Measurements from ENCODE around the gene AP1B1.
A peak's percentile ranks its signal among the peaks of the same experiment; 100 is the strongest.
"Not testable (repeated sequence)": the region's sequence is repeated elsewhere in the genome, so short reads cannot be mapped to it uniquely, and the experiment has no call there.

AP1B1 gene

GRCh38 chr22:29387921-29388758, at the start of gene AP1B1:
Gene AP1B1, minus strand, starts transcription at chr22:29388570. Its CDS starts 21,327 bp downstream, at chr22:29367243.
- DNase-seq, result peak; percentile 94

GRCh38 chr22:29435236-29436136, 47.1 kb upstream of the AP1B1 start:
- no peak for DNase-seq

- no peak for DNase-seq
Measured at GRCh38 chr22:29434288-29434687, 45.9 kb upstream of the AP1B1 start.

GRCh38 chr22:29433856-29434255, 45.5 kb upstream of the AP1B1 start:
- DNase-seq, result no peak

GRCh38 chr22:29431986-29432385, 43.6 kb upstream of the AP1B1 start:
- DNase-seq, result no peak

GRCh38 chr22:29427176-29427760, 38.9 kb upstream of the AP1B1 start:
- DNase-seq, result no peak

GRCh38 chr22:29426476-29426875, 38.1 kb upstream of the AP1B1 start:
- DNase-seq, result no peak

GRCh38 chr22:29418704-29419103, 30.3 kb upstream of the AP1B1 start:
- not testable (repeated sequence) for DNase-seq

GRCh38 chr22:29414951-29415591, 26.7 kb upstream of the AP1B1 start:
- peak; percentile 76 for DNase-seq

GRCh38 chr22:29412772-29413171, 24.4 kb upstream of the AP1B1 start:
- DNase-seq, result peak; percentile 27

GRCh38 chr22:29411569-29412211, 23.3 kb upstream of the AP1B1 start:
- DNase-seq, result not testable (repeated sequence)

GRCh38 chr22:29408940-29409339, 20.6 kb upstream of the AP1B1 start:
- DNase-seq, result no peak

- not testable (repeated sequence) for DNase-seq
Measured at GRCh38 chr22:29401538-29401937, 13.2 kb upstream of the AP1B1 start.

GRCh38 chr22:29400576-29400975, 12.2 kb upstream of the AP1B1 start:
- DNase-seq, result no peak

- no peak for DNase-seq
Measured at GRCh38 chr22:29397791-29398190, 9.4 kb upstream of the AP1B1 start.

- DNase-seq, result no peak
Measured at GRCh38 chr22:29396126-29396525, 7.8 kb upstream of the AP1B1 start.

GRCh38 chr22:29394931-29395581, 6.7 kb upstream of the AP1B1 start:
- DNase-seq, result peak; percentile 74

- no peak for DNase-seq
Measured at GRCh38 chr22:29393019-29393608, 4.7 kb upstream of the AP1B1 start.

- no peak for DNase-seq
Measured at GRCh38 chr22:29391546-29391945, 3.2 kb upstream of the AP1B1 start.

GRCh38 chr22:29390270-29390669, 1.9 kb upstream of the AP1B1 start:
- DNase-seq, result no peak

GRCh38 chr22:29388759-29389090, 355 bp upstream of the AP1B1 start:
- DNase-seq, result no peak

GRCh38 chr22:29386708-29387107, 1.7 kb downstream of the AP1B1 start:
- no peak for DNase-seq
